Islet of Langerhans (tissue), 1 donor: ENCODE results near the gene STK32B.
"Not testable (repeated sequence)": the region's sequence is repeated elsewhere in the genome, so short reads cannot be mapped to it uniquely, and the experiment has no call there.

ENCODE experiments used
- FAIRE-seq: peaks from one replicate; lab custom pipeline; 2011; peaks lifted over from hg19 to GRCh38; lab: Jason Lieb, UNC

Gene STK32B

GRCh38 chr4:5030927-5031326, 20.4 kb upstream of the STK32B start:
- no peak for FAIRE-seq

GRCh38 chr4:5032813-5033212, 18.5 kb upstream of the STK32B start:
- FAIRE-seq: no peak

DNA sequence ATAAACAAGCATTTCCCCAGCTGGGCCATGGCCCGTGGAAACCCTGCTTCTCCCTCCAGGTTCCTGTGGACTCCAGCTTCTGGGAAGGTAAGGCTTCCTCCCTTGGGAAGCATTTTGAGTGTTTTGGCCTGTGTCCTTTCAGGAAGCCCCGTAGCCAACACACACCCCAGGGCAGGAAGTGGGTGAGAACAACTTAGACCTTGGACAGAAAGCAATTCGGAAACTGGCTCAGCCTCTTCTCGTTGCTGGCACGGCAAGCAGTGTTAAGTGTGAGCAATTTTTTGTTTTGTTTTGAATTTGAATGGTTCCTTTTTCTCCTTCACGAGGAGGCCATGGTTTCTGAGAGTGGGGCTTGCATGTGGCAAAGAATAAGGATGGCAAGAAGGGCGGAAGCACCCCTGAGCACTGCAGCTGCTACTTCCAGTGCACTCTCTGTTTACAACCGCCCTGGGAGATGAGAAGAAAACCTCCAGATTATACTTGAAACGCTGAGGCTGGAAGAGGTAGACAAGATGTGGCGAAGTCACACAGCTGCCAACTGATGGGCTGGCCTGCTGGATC, 17.9 kb upstream of the STK32B start:
- FAIRE-seq: no peak

GRCh38 chr4:5034206-5034605, 17.1 kb upstream of the STK32B start:
- FAIRE-seq: no peak

DNA sequence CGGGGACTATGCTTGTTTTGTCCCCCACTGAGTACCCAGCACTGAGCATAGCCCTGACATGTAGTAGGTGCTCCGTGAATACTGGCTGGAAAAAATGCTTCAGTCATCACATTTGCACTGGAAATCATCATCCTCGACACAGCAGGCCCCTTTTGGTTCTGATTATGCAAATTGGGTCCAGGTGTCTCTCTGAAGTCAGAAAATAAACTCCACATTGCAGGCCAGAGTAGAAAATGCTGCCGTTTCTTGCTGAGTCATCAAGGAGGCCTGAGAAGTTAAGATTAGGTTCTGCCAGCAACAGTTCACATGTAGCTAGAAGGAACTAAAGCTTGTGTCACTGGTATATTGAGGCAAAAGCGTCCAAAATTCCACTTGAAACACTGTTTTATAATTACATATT, 15.0 kb upstream of the STK32B start:
- no peak for FAIRE-seq

DNA sequence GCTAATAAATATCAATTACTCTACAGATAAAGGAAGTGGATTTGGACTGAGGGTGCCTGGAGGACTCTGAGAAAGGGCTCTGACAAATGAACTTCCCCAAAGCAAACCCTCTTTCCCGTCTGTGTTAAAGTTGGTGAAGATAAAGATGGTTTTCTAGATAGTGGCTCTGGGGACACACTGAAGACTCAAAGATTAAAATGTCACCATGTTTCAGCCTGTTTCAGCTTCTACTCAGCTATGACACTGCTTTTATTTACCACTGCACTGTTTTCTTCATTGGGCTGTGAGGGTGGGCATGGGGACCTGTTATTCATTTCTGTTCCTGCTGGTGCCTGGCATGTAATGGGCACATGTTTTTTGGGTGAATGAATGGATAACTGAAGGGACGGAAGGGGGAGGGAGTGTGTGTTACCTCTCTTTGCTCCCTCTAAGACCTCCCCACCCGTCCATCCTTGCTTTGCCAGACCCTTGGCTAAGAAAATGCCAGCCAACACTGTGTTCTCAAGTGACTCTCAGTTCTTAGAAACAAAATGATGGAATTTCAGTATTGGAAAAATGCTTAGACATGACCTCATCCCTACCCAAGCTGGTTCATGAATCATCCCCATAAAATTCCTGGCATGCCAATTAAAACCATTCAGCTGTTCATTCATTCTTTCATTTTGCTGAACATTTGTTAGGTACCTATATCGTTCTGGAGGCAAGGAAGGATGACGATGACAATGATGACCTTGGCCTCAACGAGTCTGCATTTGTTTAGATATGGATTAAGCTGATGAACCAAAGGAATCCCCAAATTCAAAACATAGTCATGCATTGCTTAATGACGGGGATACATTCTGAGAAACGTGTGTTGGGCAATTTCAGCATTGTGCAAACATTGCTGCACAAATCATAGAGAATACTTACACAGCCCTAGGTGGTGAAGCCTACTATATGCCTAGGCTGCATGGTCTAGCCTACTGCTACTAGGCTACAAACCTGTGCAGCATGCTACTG, 13.4 kb upstream of the STK32B start:
- FAIRE-seq: no peak

GRCh38 chr4:5039800-5040199, 11.5 kb upstream of the STK32B start:
- FAIRE-seq: no peak

DNA sequence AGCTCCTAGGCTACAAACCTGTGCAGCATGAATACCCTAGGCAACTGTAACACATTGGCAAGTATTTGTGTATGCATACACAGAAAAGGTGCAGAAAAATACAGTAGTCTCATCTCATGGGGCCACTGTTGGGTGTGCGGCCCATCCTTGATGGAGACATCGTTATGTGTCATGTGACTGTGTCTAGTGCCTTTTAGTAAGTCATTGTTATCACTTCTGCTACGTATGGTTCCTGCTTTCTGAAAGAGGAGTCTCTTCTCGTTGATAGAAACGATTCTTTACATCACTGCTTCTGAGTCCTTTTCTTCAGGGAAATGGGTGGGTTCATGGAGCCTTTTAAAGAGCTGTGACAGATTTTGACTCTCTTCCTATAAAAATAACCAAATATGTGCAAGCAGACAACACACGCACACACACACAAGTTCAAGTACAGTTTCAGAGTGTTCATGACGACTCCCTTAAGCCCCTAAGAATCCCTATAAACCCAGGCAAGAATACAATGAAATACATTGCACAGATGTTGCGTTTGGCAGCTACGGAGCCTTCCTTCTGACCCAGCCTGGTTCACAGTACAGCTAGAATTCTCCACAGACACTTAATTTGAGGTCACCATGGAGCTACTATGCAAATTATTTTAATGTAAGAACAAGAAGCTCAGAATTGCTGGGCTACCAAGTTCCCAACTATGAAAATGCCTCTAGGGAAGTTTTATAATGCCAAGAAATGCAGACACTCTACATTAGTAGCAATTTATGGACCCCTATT, 10.2 kb upstream of the STK32B start:
- no peak for FAIRE-seq

GRCh38 chr4:5041699-5042098, 9.6 kb upstream of the STK32B start:
- no peak for FAIRE-seq

- no peak for FAIRE-seq
These were observed 7.7 kb upstream of the STK32B start for GRCh38 chr4:5043579-5043978.

DNA sequence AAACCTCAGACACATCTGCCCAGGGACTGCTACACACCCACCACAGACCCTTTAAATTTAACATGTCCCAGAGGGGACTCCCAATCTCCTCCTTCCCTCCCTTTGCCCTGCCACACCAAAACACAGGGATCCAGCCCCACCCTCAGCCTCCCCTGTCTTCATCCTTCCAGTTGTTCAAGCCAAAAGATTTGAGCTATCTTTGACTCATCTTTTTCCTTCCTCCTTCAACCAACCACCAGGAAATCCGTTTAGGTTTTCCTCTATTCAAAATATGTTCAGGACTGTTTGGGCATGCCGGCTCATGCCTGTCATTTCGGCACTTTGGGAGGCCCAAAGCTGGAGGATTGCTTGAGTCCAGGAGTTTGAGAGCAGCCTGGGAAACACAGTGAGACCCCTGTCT, 6.9 kb upstream of the STK32B start:
- FAIRE-seq: no peak

- no peak for FAIRE-seq
These were observed 6.2 kb upstream of the STK32B start for GRCh38 chr4:5045097-5045496.

GRCh38 chr4:5048721-5049120, 2.6 kb upstream of the STK32B start:
- FAIRE-seq: no peak

DNA sequence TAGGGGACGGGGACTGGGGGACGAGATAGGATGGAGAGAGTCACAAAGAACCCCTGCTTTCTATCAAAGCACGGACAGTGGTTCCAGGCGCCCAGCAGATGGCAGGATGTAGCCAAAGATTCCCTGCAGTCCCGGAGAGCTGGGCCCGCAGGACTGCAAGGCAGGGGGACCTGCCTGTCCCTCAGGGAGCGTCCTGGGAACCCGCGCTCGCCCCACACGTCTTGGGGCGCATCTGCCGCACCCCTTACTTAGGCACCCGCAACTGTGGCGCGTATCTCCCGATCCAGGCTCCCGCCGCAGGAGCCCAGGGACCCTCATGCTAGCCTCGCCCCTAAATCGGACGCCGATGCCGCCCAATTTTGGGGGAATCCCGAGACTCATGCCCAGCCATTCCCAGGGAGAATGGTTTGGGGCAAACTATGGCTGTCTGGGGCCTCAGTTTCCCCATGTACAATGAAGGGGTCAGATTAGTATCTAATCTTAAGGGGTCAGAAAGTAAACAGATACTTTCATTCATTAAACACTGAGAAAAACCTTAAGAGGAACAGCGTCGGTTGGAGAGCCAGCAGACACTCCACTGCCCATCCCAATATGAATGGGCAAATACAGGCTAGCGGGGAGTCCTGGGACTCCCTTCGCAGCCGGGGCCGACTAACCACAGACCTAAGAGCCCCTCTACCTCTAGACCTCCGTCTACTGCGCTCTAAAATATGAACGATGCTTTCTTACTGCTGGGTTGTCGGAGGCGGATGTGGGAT, 581 bp upstream of the STK32B start:
- FAIRE-seq: no peak

DNA sequence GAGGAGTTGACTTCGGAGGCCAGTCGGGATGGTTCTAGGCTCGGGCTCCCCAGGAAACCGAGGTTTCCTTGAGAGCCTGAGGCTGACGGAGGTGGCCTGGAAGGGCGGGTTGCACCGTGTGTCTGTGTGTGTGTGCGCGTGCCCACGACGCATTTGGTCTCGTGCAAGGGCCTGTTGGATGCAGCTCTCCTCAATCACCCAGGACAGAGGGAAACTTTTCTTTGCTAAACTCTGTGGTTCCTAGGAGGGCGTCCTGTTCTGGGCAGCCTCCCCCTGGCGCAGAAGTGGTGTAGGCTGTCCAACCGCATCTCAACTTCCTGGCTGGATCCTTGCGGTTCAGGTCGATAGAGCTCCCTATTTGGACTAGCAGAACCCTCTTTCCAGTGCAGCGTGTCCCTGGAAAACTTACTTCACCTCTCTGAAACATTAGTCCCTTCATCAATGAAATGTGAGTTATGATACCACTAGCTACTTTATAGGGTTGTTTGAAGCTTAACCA, 973 bp downstream of the STK32B start:
- no peak for FAIRE-seq

DNA sequence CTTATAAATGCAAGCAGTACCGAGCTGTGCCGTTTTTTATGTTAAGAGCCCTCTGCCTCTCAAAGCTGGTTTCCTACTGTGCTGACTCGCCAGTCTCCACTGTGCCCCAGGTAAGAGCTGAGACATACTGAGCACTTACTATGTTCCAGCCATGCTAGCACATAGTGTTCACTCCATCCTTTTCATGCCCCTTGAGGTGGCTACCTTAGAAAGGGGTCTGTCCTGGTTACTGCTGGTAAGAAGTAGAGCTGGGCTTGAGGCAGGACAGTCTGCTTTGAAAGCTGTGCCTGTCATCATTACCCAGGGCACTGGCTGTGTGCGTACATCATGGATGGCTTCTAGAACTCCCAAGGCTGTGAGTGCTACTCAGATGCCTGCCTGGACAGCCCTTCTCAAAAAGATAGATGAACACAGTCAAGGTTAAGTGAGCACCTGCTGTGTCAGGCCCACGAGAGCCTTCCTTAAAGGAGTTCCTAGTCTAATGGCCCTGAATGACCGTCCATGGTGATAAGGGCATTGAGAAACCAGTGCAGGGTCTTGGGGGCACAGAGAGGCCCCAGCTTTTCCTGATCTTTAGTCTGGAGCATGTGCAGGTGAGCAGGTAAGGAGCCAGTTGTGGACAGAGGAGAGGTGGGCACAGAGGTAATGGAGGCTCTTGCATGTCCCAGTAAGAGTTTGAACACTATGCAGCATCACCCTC, 1.6 kb downstream of the STK32B start:
- FAIRE-seq: no peak

DNA sequence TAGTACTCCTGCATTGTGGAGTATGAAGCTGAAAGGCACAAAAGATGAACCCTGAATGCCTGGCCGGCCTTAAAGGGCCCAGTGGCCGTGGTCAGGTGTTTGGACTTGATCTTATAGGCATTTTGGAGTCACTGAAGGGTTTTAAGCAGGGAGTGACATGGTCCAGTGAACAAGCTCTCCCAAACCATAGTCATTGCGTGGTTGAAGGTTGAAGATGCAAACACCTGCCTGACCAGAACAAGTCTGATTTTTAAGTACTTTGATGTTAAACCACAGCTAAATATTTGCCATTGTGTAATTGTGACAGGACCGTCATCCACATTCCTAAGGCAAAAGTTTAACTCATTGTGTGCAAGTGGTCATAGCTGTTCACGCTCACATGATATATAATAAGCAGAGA, 3.3 kb downstream of the STK32B start:
- FAIRE-seq: no peak

- no peak for FAIRE-seq
These were observed 4.1 kb downstream of the STK32B start for GRCh38 chr4:5055411-5055810.

- no peak for FAIRE-seq
These were observed 14.8 kb downstream of the STK32B start for GRCh38 chr4:5066101-5066500.

- not testable (repeated sequence) for FAIRE-seq
These were observed 15.7 kb downstream of the STK32B start for GRCh38 chr4:5066968-5067367.

DNA sequence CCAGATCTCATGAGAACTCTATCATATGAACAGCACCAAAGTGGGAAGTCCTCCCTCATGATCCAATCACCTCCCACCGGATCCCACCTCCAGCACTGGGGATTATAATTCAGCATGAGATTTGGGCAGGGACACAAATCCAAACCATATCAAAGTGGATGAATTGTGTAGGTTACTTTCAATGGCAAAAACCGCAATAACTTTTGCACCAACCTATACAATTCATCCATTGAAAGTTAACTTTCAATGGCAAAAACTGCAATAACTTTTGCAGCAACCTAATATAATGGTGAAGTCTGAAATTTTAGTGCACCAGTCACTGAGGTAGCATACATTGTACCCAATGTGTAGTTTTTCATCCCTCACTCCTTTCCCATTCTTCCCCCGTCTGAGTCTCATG, 16.6 kb downstream of the STK32B start:
- no peak for FAIRE-seq

GRCh38 chr4:5069901-5070300, 18.6 kb downstream of the STK32B start:
- FAIRE-seq: no peak
